Activated CD4-positive, alpha-beta T cell treated with anti-CD3 and anti-CD28 coated beads for 1 hour (primary cell): ENCODE results near the gene FER1L5.
A peak's percentile ranks its signal among the peaks of the same experiment; 100 is the strongest.
"Not testable (repeated sequence)": the region's sequence is repeated elsewhere in the genome, so short reads cannot be mapped to it uniquely, and the experiment has no call there.

ENCODE experiments used
- DNase-seq: peaks from one replicate; pipeline ENCODE4 v3.0.0-alpha.2; 2020

Gene FER1L5

DNA sequence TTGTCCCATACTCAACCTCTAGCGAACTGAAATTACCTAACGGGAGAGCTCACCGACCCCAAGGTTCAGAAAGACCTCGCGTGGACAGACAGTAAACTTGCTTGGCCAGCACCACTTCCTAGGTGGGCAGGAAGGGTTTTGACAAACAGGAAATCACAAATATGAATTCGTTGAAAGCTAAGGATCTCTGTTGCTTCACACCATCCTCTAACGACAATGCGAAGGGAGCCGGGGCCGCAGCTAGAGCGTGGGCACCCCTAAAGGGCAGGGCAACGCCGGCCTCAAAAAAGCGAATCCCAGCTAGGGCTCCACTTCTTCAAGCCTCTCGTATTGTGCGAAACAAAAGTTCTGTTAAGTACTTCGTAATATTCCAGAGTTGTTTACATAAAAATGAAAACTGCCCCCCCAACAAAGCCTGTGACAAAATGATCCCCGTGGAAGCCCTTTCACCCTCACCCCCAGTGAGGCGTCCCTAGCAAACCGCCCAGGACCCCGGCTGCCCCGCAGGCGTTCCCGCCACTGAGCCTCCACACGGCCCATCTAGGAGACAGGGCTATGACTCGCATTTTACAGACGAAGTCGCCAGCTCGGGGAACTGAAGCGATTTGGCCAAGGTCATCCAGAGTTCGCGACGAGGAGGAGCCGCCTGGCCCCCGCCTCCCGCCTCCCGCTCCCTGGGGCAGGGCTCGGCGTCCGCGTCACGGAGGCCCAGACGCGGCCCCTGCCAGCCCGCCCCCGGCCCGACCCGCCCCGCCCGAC, 5.0 kb upstream of the FER1L5 start:
- DNase-seq = peak; percentile 61

DNA sequence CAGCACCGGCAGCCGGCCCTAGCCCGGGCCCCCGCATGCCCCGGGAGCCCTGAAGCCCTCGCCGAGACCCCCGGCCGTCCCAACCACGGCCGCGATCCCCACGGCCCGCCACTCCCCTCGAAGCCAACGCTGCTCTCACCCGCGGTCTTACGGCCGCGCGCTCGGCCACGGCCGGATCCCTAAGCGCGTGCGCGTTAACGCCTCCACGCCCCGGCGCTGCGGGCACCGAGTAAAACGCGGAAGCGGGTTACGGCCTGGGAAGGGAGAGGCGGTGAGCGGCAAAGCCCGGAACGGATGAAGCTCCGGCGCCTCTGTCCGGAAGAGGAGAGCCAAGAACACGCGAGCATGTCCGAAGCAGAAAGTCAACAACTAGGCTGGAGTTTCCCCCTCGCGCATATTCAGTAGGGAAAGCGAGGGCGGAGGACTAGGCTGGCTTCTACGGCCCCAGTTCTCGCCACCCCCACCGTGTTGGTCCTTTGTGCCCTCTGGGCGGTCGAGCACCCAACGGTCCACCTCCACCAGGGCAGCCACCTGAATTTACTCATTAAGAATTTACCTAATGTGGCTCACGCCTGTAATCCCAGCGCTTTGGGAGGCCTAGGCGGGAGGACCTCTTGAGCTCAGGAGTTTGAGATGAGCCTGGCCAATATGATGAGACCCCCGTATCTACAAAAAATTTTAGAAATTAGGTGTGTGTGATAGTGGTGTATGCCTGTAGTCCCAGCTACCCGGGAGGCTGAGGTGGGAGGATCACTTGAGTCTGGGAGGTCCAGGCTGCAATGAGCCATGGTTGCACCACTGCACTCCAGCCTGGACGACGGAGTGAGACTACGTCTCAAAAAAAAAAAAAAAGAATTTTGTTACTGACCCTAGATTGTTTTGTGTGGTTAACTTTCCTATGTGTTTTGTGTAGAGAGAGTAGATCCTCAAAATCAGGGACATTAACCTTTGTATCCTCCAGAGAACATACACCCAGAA, 4.1 kb upstream of the FER1L5 start, which contains the start of gene KANSL3:
KANSL3 (minus strand) TSS at position 169 of the 978 bp plus-strand sequence. CDS start 1,177 bp downstream, outside the sequence.
- DNase-seq = peak; percentile 83

DNA sequence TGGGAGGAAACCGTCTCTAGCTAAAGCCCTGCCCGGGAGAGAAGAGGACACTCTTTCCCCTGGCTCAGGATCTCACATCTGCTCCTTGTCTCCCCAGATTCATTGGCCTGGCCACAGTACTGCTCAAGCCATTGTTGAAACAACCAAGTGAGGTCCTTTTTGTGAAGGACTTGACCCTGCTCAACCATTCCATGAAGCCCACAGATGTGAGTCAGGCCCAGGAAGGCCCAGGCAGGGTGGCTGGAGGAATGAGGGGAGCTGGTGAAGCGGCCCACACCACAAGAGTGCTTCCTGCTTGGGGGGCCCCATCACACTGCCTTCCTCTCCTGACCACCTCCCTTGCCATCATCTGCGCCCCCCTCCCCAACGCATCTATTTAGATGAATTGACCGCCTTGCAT, 5.1 kb downstream of the FER1L5 start:
- no peak for DNase-seq

DNA sequence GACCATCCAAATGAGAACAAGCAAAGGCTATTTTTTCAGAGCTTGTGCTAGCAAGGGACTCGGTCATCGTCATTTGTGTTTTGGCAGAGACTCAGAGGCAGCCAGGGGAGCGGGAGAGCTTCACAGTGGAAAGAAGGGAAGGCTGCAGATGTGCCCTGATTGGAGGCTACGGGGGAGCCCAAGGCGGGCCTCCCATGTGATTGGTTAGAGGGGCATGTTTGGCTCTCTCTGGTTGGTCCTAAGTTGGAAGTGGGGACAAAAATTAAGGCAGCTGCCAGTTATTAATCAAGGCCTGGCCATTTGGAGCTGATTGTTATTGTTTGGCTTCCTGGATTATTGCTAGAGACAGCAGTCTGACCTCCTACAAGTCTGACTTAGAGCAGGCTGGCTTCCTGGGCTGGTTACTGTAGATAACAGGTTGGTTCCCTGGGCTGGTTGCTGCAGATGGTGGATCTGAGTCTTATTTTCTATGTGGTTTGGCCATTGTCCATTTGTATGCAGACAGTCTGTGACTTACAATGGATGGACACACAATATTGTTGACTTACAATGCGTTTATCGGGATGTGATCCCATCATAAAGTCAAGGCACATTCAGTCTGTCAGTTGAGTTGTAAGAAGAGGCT, 5.9 kb downstream of the FER1L5 start:
- no peak for DNase-seq

DNA sequence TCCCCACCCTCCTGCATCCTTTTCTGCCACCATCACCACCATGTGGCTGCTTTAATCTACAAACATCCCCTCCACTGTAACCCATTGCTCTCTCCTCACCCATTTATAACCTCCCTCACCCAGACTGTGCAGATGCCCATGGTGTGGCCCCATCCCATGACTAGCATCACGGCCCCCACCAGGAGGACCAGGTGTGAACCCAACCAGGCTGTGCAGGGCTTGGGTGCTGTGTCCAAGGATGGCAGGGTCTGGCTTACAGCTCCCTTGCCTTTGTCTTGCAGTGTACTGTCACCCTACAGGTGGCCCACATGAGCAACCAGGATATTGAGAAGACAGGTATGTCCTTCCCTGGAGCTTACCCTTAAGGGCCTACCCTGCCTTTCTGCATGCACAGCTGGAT, 6.8 kb downstream of the FER1L5 start:
- DNase-seq = no peak

DNA sequence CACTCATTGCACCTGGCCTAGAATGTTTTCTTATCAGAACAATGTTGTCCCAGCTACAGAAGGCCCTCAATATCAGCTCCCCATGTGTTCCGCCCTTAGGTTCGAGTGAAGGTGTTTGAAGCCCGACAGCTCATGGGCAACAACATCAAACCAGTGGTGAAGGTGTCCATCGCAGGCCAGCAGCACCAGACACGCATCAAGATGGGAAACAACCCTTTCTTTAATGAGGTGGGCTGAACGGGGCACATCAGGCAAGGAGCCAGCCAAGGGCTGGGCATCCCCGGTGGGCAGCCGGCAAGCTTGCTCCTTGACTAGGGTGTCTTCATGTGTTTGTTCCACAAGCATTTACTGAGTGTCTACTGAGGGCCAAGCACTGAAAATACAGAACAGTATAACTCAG, 9.2 kb downstream of the FER1L5 start:
- no peak for DNase-seq

DNA sequence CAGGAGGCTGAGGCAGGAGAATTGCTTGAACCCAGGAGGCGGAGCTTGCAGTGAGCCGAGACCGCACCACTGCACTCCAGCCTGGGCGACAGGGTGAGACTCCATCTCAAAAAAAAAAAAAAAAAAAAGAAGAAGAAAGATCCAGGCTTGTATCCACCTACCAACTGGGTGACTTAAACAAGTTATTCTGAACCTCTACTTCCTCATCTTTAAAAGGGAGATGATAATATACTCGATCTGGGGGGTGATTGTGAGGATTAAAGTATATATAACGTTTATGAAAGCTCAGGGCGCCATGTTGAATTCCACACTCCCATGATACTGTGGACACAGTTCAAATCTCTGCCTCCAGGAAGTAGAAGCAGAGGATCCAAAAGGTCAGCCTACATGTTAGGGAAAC, 12.2 kb downstream of the FER1L5 start:
- not testable (repeated sequence) for DNase-seq

DNA sequence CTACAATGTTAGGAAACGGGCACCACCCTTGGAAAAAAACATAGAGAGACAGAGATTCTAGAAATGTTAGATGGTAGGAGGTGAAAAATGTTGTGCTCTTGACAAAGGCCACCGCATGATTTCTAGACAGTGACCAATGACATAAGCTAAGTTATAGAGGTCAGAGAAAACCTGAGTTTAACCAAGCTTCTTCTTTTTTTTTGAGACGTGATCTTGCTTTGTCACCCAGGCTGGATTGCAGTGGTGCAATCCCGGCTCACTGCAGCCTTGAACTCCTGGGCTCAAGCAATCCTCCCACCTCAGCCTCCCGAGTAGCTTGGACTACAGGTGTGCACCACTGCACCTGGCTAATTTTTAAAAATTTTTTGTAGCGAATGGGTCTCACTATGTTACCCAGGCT, 13.0 kb downstream of the FER1L5 start:
- DNase-seq = no peak

DNA sequence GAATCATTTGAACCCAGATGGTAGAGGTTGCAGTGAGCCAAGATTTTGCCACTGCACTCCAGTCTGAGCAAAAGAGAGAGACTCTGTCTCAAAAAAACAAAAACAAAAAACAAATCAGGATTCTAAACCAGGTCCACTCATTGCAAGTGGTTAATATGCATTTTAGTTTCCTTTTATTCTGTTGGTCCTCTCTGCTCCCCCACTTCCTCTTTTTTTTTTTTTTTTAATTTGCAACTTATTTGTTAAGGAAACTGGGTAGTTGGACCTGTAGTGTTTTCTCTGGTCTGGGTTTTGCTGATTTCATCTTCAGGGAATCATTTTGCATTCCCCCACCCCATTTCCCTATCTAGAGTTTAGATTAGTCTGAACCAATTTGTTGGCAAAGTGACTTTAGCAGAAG, 14.0 kb downstream of the FER1L5 start:
- no peak for DNase-seq

DNA sequence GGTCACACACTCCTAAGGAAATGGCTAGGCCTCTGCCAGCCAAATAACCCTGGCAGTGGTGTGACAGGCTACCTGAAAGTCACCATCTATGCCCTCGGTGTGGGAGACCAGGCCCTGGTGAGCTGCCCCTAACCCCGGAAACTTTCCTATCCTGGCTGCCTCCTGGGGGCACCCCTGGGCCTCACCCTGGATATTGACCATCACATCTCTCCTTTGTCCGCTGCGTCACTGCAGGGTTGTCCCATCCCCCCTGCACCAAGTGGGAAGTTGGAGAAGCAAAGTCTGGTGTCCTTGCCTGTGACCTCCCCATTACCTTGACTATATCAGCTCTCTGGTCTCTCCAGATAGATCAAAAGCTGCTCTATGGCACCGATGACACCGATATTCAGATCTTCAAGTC, 18.8 kb downstream of the FER1L5 start:
- DNase-seq = no peak

DNA sequence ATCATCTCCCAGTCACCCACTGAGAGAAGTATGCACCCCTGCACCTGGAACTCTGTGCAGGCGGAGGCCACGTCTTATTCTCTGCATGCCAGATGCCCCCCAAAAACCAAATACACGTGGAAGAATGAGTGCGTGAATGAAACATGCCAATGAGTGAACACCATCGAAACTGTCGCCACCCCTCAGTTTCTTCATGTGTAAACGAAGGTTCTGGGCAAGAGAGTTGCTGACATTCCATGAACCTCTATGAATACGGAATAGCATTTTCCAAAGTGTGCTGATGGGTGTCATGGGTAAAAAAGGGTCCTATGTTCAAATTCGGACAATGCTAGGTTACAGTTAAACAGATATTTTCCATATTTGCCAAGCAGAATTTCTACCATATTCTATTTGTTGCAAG, 19.8 kb downstream of the FER1L5 start:
- no peak for DNase-seq

DNA sequence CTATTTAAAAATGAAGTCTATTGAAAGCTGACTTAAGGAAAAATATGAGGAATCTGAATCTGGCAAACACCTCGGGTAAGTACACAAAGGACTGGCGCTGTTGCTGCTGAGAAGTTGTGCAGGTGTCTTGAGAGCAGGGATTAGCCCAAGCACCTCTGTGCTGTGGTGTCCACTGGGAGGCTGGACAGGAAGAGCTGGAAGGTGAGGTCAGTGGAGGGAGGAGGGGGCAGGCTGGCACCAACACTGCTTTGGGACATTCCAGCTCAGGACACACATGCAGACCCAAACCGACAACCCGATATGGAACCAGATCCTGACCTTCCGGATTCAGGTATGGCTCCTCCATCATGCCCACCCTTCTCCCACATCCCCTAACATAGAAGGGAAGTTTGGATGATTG, 20.6 kb downstream of the FER1L5 start:
- DNase-seq = no peak

DNA sequence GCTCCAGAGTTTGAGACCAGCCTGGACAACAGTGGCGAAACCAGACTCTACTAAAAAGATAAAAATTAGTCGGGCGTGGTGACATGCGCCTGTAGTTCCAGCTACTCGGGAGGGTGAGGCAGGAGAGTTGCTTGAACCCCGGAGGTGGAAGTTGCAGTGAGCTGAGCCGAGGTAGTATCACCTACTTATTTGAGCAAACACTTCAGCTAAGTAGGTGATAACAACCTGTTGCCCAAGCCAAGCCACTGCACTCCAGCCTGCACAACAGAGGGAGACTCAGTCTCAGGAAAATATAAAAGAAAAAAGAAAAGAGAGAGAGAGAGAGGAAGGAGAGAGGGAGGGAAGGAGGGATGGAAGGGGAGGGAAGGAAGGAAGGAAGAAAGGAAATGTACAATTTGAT, 21.3 kb downstream of the FER1L5 start:
- no peak for DNase-seq

DNA sequence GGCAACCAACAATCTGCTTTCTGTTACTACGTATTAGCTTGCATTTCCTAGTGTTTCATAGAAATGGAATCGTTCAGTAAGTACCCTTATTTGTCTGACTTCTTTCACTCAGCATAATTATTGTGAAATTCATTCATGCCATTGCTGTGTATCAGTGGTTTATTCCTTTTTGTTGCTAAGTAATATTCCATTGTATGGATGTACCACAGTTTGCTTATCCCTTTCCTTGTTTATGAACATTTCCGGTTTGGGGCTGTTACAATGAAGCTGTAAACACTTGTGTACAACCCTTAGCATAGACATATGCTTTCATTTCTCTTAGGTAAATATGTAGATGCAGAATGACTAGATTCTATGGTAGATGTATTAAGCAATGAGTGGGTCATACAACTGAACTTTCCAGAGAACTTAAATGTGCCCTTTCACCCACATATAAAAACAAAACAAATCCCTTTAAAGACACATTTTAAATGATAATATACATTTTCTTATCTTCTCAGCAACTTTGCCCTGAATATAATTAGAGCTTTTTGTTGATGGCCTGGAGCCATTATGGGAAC, 21.9 kb downstream of the FER1L5 start:
- no peak for DNase-seq

DNA sequence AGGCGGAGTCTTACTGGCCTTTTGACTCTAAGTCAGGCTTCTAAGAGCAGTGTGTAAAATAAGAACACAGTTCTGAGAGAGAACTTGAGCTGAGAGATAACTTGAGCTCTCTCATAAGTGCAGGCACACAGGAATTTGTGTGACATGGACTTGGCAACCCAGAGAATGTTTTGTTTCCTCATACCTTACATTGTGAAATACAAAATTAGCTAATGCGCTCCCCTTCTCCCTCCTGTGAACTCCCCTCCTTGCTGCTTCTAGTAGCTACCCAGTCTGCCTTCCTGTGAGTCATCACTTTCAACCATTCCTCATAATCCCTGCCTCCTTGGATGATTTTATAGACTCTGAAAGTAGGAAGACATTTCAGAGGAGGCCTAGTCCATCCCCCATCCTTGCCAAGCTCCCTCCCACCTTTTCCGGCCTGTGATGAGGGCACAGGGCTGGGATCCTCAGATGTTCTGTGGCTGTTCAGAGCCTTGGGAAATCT, 22.6 kb downstream of the FER1L5 start:
- DNase-seq = no peak

DNA sequence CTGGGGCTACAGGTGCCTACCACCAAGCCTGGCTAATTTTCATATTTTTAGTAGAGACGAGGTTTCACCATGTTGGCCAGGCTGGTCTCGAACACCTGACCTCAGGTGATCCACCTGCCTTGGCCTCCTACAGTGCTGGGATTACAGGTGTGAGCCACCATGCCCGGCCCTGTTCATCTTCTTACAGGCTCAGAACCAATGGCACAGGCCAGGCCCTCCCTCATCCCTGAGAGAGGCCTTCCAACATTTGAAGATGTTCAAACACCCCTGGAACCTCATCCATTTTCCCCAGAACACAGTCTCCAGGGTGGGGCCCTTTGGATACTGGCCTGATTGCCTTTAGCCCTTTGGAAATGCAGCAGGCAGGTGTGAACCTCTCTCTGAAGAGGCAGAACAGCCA, 23.2 kb downstream of the FER1L5 start:
- not testable (repeated sequence) for DNase-seq

DNA sequence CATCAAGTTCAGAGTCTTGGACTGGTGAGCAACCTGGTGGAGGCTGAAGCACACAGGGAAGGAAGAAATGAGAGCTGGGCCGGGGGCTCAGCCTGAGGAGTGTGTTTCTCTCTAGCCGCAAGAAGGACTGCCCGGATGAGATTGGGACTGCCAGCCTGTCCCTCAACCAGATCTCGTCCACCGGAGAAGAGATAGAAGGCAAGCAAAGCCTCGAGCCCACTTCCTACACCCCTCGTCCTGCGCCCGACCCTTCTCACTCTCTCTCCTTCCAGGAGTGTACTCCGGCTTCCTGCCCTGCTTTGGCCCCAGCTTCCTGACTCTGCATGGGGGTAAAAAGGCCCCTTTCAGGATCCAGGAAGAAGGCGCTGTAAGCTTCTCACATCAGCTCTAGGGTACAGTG, 26.2 kb downstream of the FER1L5 start:
- no peak for DNase-seq

DNA sequence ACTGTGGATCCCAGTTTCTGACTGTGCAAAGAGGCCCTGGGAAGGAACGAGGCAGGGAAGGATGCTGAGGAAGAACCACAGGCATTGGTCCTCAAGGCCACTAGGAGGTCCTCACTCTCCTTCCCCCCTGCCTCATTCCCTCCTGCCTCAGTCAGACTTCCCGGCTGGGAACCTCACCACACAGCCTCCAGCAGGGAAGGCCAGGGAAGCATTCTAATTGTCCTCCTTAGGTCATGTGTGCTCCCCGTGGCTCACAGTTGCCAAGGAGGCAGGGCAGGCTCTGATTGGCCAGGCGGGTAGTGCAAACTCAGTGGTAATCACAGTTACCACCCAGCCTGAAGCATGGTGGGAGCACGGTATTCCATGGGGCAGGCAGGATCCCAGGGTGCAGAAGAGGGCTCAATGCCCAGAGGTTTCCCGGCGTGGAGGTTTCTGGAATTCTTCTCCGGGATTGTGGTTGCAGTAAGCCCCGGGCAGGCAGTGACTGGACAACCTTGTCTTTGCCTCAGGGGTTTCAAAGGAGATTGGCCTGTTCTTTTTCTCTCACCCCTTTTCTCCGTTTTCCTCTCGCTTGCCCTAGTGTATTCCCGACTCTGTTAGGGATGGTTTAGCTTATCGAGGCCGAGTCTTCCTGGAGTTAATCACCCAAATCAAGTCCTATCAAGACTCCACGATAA, 27.1 kb downstream of the FER1L5 start:
- DNase-seq = no peak

DNA sequence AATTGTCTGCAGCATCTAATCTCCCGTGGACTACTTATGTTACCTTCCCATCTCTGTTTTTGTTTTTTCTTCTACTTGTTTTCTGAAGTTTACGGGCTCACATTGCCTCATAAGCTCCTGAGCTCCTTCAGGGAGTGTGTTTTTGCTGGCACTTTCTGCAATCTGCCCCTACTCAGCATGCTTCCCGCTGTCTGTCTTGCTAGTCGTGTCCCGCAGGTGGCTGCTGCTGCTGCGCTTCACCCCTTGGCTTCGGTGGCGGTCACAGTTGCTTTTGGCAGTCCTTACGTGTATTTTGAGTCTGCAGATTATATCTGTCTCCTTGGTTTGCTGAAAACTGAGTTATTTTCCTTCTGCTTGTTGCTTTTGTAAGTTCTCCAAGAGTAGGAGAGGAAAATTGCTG, 37.3 kb downstream of the FER1L5 start:
- no peak for DNase-seq

DNA sequence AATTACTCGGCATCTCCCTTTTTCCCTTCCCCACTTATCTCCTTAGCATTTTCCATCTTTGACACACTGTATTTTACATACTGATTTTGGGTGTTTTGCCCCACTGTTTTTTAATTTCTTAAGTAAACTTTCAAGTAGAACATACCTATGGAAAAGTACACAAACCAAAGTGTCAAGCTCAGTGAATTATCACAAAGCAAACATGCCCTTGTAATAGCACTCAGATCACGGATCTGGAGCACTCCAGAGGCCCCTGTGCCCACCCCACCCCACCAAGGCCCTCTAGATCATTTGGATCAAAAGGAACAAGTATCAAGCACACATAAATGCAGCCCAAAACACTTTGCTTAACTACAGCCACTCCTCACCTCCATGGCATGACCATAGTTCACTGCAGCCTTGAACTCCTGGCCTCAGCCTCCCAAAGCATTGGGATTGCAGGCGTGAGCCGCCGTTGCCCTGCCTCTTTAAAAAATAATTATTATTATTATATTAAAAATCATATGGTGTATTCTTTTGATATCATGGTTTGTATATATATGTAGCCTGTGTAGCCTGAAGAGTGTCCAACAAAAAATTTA, 38.1 kb downstream of the FER1L5 start:
- DNase-seq = no peak

DNA sequence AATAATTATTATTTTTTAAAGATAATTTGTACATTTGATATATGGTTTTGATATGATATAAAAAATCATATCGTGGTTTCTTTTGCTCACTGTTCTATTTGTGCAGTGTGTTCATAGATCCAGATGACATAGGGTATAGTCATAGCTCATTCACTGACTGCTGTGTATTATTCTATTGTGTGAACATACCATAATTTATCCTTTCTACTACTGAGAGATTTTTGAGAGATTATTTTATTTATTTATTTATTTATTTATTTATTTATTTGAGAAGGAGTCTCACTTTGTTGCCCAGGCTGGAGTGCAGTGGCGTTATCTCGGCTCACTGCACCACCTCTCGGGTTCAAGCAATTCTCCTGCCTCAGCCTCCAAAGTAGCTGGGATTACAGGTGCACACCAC, 39.0 kb downstream of the FER1L5 start:
- DNase-seq = no peak

DNA sequence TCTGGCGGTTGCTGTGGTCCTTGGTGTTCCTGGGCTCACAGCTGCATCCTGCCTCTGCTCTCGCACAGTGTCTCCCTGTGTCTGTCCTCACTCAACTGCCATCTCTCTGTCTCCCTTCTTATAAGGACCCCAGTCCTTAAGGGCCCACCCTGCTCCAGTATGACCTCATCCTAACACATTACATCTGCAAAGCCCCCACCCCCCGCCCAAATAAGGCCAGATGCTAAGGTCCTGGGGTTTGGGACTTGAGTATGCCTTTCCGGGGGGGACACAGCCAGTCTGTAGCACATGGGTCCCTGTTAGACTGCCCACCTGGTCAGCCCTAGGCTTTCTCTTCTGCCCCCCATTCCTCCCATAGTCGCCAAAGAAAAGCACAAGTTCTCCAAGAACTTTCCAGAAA, 40.7 kb downstream of the FER1L5 start:
- DNase-seq = no peak
